IMR-90 (cell line): ENCODE results near the gene TMEM131L. TPM values are rescaled to one million over a fixed set of nuclear protein-coding genes. Genes with fewer than 3 reads are reported as not detected.

Source experiments
- ATAC-seq: fragments of 200-7000 bp; cut with Tn5 transposase; 2 replicates; pipeline ENCODE4 v1.9.1; 2020; ENCODE audit warnings: low read depth, mild to moderate bottlenecking, moderate library complexity
- BruUV-seq: library from RNA; stranded (reverse); fragments of 400-500 nt; replicated peaks from 2 replicates; lab custom pipeline; 2021; lab: Mats Ljungman, UMichigan
- CTCF ChIA-PET: fragments of 300-600 bp; formaldehyde crosslinking; extraction: SDS; loops from one replicate; lab custom pipeline; 2021; ENCODE audit warnings: antibody characterized with exemption; lab: Yijun Ruan, JAX
- POLR2A ChIA-PET: fragments of 300-600 bp; sonication (Branson Sonifier 250); formaldehyde crosslinking; loops from one replicate; lab custom pipeline; 2022; ENCODE audit warnings: antibody characterized with exemption; ENCODE audit not compliant: unreplicated experiment; lab: Charles Lee
- DNase-seq: peaks from one replicate; pipeline ENCODE4 v3.0.0; 2013
- H2AFZ ChIP-seq: replicated peaks from 2 replicates; pipeline ENCODE3; 2013; ENCODE audit warnings: low read length, mild to moderate bottlenecking; ENCODE audit not compliant: poor library complexity
- H2AK5ac ChIP-seq: 2 replicates; pipeline ENCODE4 v1.6.1; 2013; ENCODE audit warnings: low read depth, low read length, inconsistent platforms
- H2AK9ac ChIP-seq: replicated peaks from 2 replicates; pipeline ENCODE3; 2013; ENCODE audit warnings: mild to moderate bottlenecking, low read depth, low read length, moderate library complexity; ENCODE audit not compliant: poor library complexity
- H2BK120ac ChIP-seq: 2 replicates; pipeline ENCODE4 v1.6.1; 2013; ENCODE audit warnings: low read depth, low read length, inconsistent platforms
- H2BK15ac ChIP-seq: 3 replicates; pipeline ENCODE4 v1.6.1; 2013; ENCODE audit warnings: low read depth, low read length, inconsistent platforms
- H2BK20ac ChIP-seq: 2 replicates; pipeline ENCODE4 v1.6.1; 2013; ENCODE audit warnings: low read depth, mild to moderate bottlenecking, inconsistent platforms, low read length, moderate library complexity
- H2BK5ac ChIP-seq: 2 replicates; pipeline ENCODE4 v1.6.1; 2013; ENCODE audit warnings: mild to moderate bottlenecking, low read depth, low read length, inconsistent platforms; ENCODE audit not compliant: poor library complexity, severe bottlenecking
- H3K14ac ChIP-seq: replicated peaks from 2 replicates; pipeline ENCODE4 v1.6.1; 2013; ENCODE audit warnings: low read depth, low read length, inconsistent platforms
- H3K18ac ChIP-seq: 2 replicates; pipeline ENCODE4 v1.6.1; 2013; ENCODE audit warnings: low read depth, low read length, control low read depth
- H3K23ac ChIP-seq: 2 replicates; pipeline ENCODE4 v1.6.1; 2013; ENCODE audit warnings: low read depth, low read length, inconsistent platforms
- H3K27ac ChIP-seq: 2 replicates; pipeline ENCODE4 v1.5.1; 2013; ENCODE audit warnings: mild to moderate bottlenecking, control low read depth, low read length; ENCODE audit not compliant: insufficient read depth
- H3K27me3 ChIP-seq: 2 replicates; pipeline ENCODE4 v1.6.1; 2013; ENCODE audit warnings: low read length; ENCODE audit not compliant: control insufficient read depth, insufficient read depth
- H3K36me3 ChIP-seq: 2 replicates; pipeline ENCODE4 v1.6.1; 2013; ENCODE audit warnings: low read length, mixed read lengths; ENCODE audit not compliant: control insufficient read depth, insufficient read depth
- H3K4ac ChIP-seq: 2 replicates; pipeline ENCODE4 v1.6.1; 2013; ENCODE audit warnings: low read depth, low read length, inconsistent platforms
- H3K4me1 ChIP-seq: 2 replicates; pipeline ENCODE4 v1.6.1; 2013; ENCODE audit warnings: low read length, mixed read lengths; ENCODE audit not compliant: control insufficient read depth, insufficient read depth
- H3K4me2 ChIP-seq: 2 replicates; pipeline ENCODE4 v1.6.1; 2013; ENCODE audit warnings: low read depth, mild to moderate bottlenecking, control low read depth, low read length, moderate library complexity
- H3K4me3 ChIP-seq: 2 replicates; pipeline ENCODE4 v1.5.1; 2013; ENCODE audit warnings: low read depth, mild to moderate bottlenecking, control low read depth, low read length, moderate library complexity; ENCODE audit not compliant: insufficient read depth
- H3K56ac ChIP-seq: 2 replicates; pipeline ENCODE4 v1.6.1; 2013; ENCODE audit warnings: low read length, inconsistent platforms; ENCODE audit not compliant: insufficient read depth; ENCODE audit errors: extremely low read depth
- H3K79me1 ChIP-seq, 2 experiments: 2 replicates each; pipeline ENCODE4 v1.6.1; 2013; ENCODE audit warnings: low read length in 2 of 2, inconsistent platforms in 1 of 2, low read depth in 1 of 2
- H3K9ac ChIP-seq: 2 replicates; pipeline ENCODE4 v1.6.1; 2013; ENCODE audit warnings: low read depth, low read length, control low read depth
- H3K9me1 ChIP-seq: 2 replicates; pipeline ENCODE4 v1.6.1; 2013; ENCODE audit warnings: low read length, inconsistent platforms; ENCODE audit not compliant: insufficient read depth
- H3K9me3 ChIP-seq: 2 replicates; pipeline ENCODE4 v1.6.1; 2013; ENCODE audit warnings: low read length; ENCODE audit not compliant: control insufficient read depth, insufficient read depth
- H4K20me1 ChIP-seq: 2 replicates; pipeline ENCODE4 v1.6.1; 2013; ENCODE audit warnings: low read length, inconsistent platforms; ENCODE audit not compliant: insufficient read depth
- H4K5ac ChIP-seq: 2 replicates; pipeline ENCODE4 v1.6.1; 2013; ENCODE audit warnings: mild to moderate bottlenecking, low read depth, low read length, control low read depth
- H4K8ac ChIP-seq, 2 experiments: 2 replicates each; pipeline ENCODE4 v1.6.1; 2013; ENCODE audit warnings: low read depth in 2 of 2, low read length in 2 of 2, control low read depth in 1 of 2, inconsistent platforms in 1 of 2
- H4K91ac ChIP-seq: 2 replicates; pipeline ENCODE4 v1.6.1; 2013; ENCODE audit warnings: low read depth, low read length, inconsistent platforms; ENCODE audit not compliant: insufficient read depth
- BHLHE40 ChIP-seq: fragments of 150-350 bp; IDR thresholded peaks from 2 replicates; pipeline ENCODE4 v1.6.1; 2016; ENCODE audit warnings: mild to moderate bottlenecking, low read depth, low read length
- CEBPB ChIP-seq: IDR thresholded peaks from 2 replicates; pipeline ENCODE4 v1.6.1; 2012; ENCODE audit warnings: low read depth, low read length, improper control_type of control experiment
- CHD1 ChIP-seq: IDR thresholded peaks from 2 replicates; pipeline ENCODE4 v1.6.1; 2012; ENCODE audit warnings: low read depth, low read length, improper control_type of control experiment
- FOS ChIP-seq: fragments of 150-350 bp; IDR thresholded peaks from 2 replicates; pipeline ENCODE4 v1.6.1; 2016; ENCODE audit warnings: low read depth, low read length
- MAZ ChIP-seq: IDR thresholded peaks from 2 replicates; pipeline ENCODE4 v1.6.1; 2012; ENCODE audit warnings: low read depth, mild to moderate bottlenecking, low read length, improper control_type of control experiment, moderate library complexity, borderline replicate concordance
- MXI1 ChIP-seq: IDR thresholded peaks from 2 replicates; pipeline ENCODE4 v1.6.1; 2012; ENCODE audit warnings: low read depth, mild to moderate bottlenecking, low read length, moderate library complexity, borderline replicate concordance
- NFE2L2 ChIP-seq: fragments of 150-350 bp; IDR thresholded peaks from 2 replicates; pipeline ENCODE4 v1.6.1; 2016; ENCODE audit warnings: low read depth, mild to moderate bottlenecking, low read length
- POLR2A ChIP-seq: IDR thresholded peaks from 2 replicates; pipeline ENCODE4 v1.6.1; 2012; ENCODE audit warnings: mild to moderate bottlenecking, low read depth, low read length
- RAD21 ChIP-seq: IDR thresholded peaks from 2 replicates; pipeline ENCODE4 v1.6.1; 2012; ENCODE audit warnings: low read length, improper control_type of control experiment
- RCOR1 ChIP-seq: IDR thresholded peaks from 2 replicates; pipeline ENCODE4 v1.6.1; 2012; ENCODE audit warnings: mild to moderate bottlenecking, low read length, improper control_type of control experiment; ENCODE audit not compliant: insufficient replicate concordance
- RFX5 ChIP-seq: IDR thresholded peaks from 2 replicates; pipeline ENCODE4 v1.8.0; 2012; ENCODE audit warnings: low read depth, mild to moderate bottlenecking, low read length, moderate library complexity
- SMC3 ChIP-seq: fragments of 150-350 bp; IDR thresholded peaks from 2 replicates; pipeline ENCODE4 v1.6.1; 2016; ENCODE audit warnings: low read depth, mild to moderate bottlenecking, antibody characterized with exemption, low read length, moderate library complexity
- WGBS, 2 experiments: methylation state at CpG; one replicate each; pipeline versions ENCODE4 v1.1.5 to v1.1.7; 2013; ENCODE audit warnings: missing lambda C conversion rate in 2 of 2; ENCODE audit not compliant: insufficient read length in 1 of 2; ENCODE audit errors: extremely low coverage in 2 of 2; 5-methylcytosine and 5-hydroxymethylcytosine counted together
- dilution Hi-C: fragments of 300-500 bp; cut with HindIII; formaldehyde crosslinking; loops from one replicate; pipeline ENCODE4 v1.14.3; 2018; ENCODE audit warnings: low sequenced_read_pairs; ENCODE audit not compliant: unreplicated experiment
- in situ Hi-C: fragments of 300-500 bp; cut with MboI; formaldehyde crosslinking; loops from 3 replicates; pipeline ENCODE4 v1.14.3; 2019; ENCODE audit warnings: low sequenced_read_pairs, inconsistent platforms, mixed read lengths
- intact Hi-C: fragments of 100-400 bp; cut with micrococcal nuclease; formaldehyde crosslinking; loops from 2 replicates; pipeline ENCODE4 v1.10.0; 2022
- polyA plus RNA-seq, 3 experiments: library from polyadenylated mRNA; depleted of rRNA; stranded (reverse); fragments of >200 nt; gene quantifications; 2 replicates each; pipeline ENCODE4 v1.2.3, GENCODE V29; 2012; ENCODE audit warnings: low replicate concordance in 1 of 3
- total RNA-seq: library from RNA; depleted of rRNA; stranded (reverse); fragments of >200 nt; gene quantifications from 2 replicates; pipeline ENCODE4 v1.2.3, GENCODE V29; 2012
- TF ChIP-seq, protein P1 (sequence below): fragments of 150-350 bp; IDR thresholded peaks from 2 replicates; pipeline ENCODE4 v1.6.1; 2016; ENCODE audit warnings: low read depth, mild to moderate bottlenecking, low read length, moderate library complexity, borderline replicate concordance
- TF ChIP-seq, protein P2 (sequence below): conservative IDR thresholded peaks from 2 replicates; pipeline ENCODE4 v1.5.1; 2012; ENCODE audit warnings: mild to moderate bottlenecking, low read depth, low read length, improper control_type of control experiment
- TF ChIP-seq, protein P3 (sequence below): fragments of 150-350 bp; IDR thresholded peaks from 2 replicates; pipeline ENCODE4 v1.6.1; 2017; ENCODE audit warnings: mild to moderate bottlenecking, antibody characterized with exemption, low read length, low read depth

The TMEM131L gene
- total and polyA plus RNA-seq, 2 of the 4 experiments (the other 2 are of a cell fraction): 8.4 to 23.8 TPM

DNA sequence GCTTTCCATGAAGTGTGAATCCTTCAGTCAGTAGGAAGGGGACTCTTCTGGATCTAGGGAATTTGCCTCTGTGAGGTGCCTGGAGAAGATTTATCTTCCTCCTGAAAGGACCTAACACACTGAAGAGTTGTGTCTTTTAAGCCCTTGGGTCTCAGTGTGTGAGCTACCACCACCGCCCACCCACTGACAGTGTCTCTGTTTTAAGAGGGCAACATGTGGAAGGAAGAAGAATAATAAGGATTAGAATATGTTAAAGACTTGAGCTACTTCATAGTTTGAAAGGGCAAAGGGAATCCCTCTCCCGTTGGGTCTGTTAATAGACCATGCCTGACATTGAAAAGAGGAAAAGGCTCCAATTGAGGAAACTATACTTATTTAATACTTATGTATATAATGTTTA lies 153.7 kb downstream of the TMEM131L start:
- no peak for TF ChIP-seq FOS
- TF ChIP-seq RCOR1: no peak
- TF ChIP-seq CEBPB: no peak
- no peak for TF ChIP-seq CHD1
- TF ChIP-seq MAZ: no peak
- TF ChIP-seq, protein P1, sequence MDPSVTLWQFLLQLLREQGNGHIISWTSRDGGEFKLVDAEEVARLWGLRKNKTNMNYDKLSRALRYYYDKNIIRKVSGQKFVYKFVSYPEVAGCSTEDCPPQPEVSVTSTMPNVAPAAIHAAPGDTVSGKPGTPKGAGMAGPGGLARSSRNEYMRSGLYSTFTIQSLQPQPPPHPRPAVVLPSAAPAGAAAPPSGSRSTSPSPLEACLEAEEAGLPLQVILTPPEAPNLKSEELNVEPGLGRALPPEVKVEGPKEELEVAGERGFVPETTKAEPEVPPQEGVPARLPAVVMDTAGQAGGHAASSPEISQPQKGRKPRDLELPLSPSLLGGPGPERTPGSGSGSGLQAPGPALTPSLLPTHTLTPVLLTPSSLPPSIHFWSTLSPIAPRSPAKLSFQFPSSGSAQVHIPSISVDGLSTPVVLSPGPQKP: no peak
- TF ChIP-seq, protein P2, sequence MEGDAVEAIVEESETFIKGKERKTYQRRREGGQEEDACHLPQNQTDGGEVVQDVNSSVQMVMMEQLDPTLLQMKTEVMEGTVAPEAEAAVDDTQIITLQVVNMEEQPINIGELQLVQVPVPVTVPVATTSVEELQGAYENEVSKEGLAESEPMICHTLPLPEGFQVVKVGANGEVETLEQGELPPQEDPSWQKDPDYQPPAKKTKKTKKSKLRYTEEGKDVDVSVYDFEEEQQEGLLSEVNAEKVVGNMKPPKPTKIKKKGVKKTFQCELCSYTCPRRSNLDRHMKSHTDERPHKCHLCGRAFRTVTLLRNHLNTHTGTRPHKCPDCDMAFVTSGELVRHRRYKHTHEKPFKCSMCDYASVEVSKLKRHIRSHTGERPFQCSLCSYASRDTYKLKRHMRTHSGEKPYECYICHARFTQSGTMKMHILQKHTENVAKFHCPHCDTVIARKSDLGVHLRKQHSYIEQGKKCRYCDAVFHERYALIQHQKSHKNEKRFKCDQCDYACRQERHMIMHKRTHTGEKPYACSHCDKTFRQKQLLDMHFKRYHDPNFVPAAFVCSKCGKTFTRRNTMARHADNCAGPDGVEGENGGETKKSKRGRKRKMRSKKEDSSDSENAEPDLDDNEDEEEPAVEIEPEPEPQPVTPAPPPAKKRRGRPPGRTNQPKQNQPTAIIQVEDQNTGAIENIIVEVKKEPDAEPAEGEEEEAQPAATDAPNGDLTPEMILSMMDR: no peak
- TF ChIP-seq, protein P3, sequence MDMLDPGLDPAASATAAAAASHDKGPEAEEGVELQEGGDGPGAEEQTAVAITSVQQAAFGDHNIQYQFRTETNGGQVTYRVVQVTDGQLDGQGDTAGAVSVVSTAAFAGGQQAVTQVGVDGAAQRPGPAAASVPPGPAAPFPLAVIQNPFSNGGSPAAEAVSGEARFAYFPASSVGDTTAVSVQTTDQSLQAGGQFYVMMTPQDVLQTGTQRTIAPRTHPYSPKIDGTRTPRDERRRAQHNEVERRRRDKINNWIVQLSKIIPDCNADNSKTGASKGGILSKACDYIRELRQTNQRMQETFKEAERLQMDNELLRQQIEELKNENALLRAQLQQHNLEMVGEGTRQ: no peak
- TF ChIP-seq BHLHE40: no peak
- no peak for TF ChIP-seq SMC3
- TF ChIP-seq RAD21: no peak
- no peak for TF ChIP-seq POLR2A
- TF ChIP-seq MXI1: no peak
- TF ChIP-seq RFX5: no peak
- TF ChIP-seq NFE2L2: no peak
- POLR2A ChIA-PET: no interaction called here

More for the DNA sequence above, 153.7 kb downstream of the TMEM131L start:
- no peak overlapping the region for H4K8ac ChIP-seq
- no peaks in the 10 kb centered on the region for H4K20me1 ChIP-seq
- H2BK5ac ChIP-seq: no peak overlapping the region
- dilution Hi-C loops (no loop called here), in situ Hi-C loops (no loop called here), intact Hi-C loops (no loop called here)
- no peak overlapping the region for H4K5ac ChIP-seq
- H3K4me2 ChIP-seq: no peak overlapping the region
- DNase-seq (no peak), ATAC-seq (0 out of 2 replicates have a peak, but pooled peaks have one; percentile 15)
- no peak overlapping the region for H3K4ac ChIP-seq
- no peaks in the 10 kb centered on the region for H3K27me3 ChIP-seq
- WGBS, 2 experiments: no CpG with 5 or more reads among the region's 2 CpGs
- no peak overlapping the region for H2AFZ ChIP-seq
- H3K23ac ChIP-seq: no peak overlapping the region
- no peak overlapping the region for H3K56ac ChIP-seq
- peaks cover 12% of the 10 kb centered on the region for H3K9me1 ChIP-seq
- peaks cover 2% of the 10 kb centered on the region; the same call in 1 of the 2 replicates for H3K4me1 ChIP-seq
- peaks cover 16% of the 10 kb centered on the region for H3K36me3 ChIP-seq
- no peak overlapping the region for H2AK5ac ChIP-seq
- no peaks in the 10 kb centered on the region for H3K79me1 ChIP-seq
- no peak overlapping the region for H3K4me3 ChIP-seq
- H4K91ac ChIP-seq: no peak overlapping the region
- no peak overlapping the region for H3K14ac ChIP-seq
- no peak overlapping the region for H2BK15ac ChIP-seq
- CTCF ChIA-PET: interaction anchor here (2.0 kb wide), 1 partner anchor 23 kb away, joined by 5 read pairs; no protein-coding TSS in a partner anchor
- H2AK9ac ChIP-seq: no peak overlapping the region
- H2BK20ac ChIP-seq: no peak overlapping the region
- H3K9me3 ChIP-seq: no peaks in the 10 kb centered on the region
- no peak overlapping the region for H3K9ac ChIP-seq
- H3K18ac ChIP-seq: no peak overlapping the region; the same call in 1 of the 2 replicates
- BruUV-seq: no TSS peak
- no peak overlapping the region for H3K27ac ChIP-seq
- no peak overlapping the region for H2BK120ac ChIP-seq
